SKM-1 treated with dmso at 0.1 percent for 144 hours (cell line): ENCODE results near the gene AMER3.

ENCODE experiments used
- DNase-seq: peaks from one replicate; lab custom pipeline; 2025; ENCODE audit not compliant: unreplicated experiment; lab: John Stamatoyannopoulos, UW

The AMER3 gene

GRCh38 chr2:130814931-130815680 is 59.8 kb downstream of the AMER3 start:
- DNase-seq: no peak
